ENCODE measurements around the gene CLEC14A.

CLEC14A gene

DNA sequence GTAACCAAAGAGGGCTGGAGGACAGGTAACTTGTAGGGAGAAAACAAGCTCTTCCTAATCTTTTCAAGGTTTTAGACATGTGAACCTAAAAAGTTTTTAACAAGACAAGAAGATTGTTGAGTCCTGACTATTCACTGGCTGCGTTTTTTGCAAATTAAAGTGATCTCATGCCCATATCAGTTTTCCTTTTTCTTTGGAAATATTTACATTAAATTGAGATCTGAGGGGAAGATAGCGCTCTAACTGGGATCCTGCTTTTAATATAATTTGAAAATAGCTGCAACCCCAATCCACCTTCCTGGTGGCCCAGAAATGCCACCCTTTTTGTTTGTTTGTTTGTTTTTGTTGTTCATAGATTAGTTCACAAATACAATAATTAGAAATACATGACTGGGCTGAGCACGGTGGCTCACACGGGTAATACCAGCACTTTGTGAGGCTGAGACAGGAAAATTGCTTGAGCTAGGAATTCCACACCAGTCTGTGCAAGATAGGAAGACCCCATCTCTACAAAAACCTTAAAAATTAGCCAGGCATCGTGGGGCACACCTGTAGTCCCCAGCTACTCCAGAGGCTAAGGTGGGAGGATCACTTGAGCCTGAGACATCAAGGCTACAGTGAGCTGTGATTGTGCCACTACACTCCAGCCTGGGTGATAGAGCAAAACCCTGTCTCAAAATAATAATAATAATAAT is 50.6 kb downstream of the CLEC14A start:
- TF ChIP-seq, protein P1, sequence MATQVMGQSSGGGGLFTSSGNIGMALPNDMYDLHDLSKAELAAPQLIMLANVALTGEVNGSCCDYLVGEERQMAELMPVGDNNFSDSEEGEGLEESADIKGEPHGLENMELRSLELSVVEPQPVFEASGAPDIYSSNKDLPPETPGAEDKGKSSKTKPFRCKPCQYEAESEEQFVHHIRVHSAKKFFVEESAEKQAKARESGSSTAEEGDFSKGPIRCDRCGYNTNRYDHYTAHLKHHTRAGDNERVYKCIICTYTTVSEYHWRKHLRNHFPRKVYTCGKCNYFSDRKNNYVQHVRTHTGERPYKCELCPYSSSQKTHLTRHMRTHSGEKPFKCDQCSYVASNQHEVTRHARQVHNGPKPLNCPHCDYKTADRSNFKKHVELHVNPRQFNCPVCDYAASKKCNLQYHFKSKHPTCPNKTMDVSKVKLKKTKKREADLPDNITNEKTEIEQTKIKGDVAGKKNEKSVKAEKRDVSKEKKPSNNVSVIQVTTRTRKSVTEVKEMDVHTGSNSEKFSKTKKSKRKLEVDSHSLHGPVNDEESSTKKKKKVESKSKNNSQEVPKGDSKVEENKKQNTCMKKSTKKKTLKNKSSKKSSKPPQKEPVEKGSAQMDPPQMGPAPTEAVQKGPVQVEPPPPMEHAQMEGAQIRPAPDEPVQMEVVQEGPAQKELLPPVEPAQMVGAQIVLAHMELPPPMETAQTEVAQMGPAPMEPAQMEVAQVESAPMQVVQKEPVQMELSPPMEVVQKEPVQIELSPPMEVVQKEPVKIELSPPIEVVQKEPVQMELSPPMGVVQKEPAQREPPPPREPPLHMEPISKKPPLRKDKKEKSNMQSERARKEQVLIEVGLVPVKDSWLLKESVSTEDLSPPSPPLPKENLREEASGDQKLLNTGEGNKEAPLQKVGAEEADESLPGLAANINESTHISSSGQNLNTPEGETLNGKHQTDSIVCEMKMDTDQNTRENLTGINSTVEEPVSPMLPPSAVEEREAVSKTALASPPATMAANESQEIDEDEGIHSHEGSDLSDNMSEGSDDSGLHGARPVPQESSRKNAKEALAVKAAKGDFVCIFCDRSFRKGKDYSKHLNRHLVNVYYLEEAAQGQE (IDR thresholded peaks at IDR 0.05; ENCODE audit: insufficient read depth in 1 of 2, low read depth in 2 of 2, low read length in 2 of 2): no peak
- TF ChIP-seq TAF1 (IDR thresholded peaks at IDR 0.05; ENCODE audit: borderline replicate concordance, insufficient read depth, low read length) (no peak), FOXP2 (optimal IDR thresholded peaks at IDR 0.05; ENCODE audit: borderline replicate concordance, extremely low read depth, extremely low read length, insufficient read depth) (no peak), SIN3A (IDR thresholded peaks at IDR 0.05; ENCODE audit: borderline replicate concordance, insufficient read depth, low read length) (no peak), POLR2AphosphoS5 (IDR thresholded peaks at IDR 0.05; ENCODE audit: low read depth, low read length) (no peak)

DNA sequence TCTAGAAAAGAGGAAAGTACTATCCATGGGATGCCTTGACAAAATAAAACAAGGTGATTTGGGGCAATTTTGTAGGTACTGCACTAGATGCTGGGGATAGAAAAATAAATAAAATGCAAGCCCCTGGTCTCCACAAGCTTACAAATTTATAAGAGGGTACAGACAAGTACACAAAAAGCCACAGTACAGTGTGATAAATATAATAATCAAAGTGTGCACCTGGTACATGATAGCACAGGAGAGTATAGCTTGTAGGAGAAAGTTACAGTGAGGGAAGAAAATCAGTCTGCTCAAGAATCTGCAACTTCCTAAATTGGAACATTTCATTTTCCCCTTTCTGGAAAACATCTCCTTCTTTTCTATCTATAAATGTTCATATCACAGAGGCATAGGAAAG is 51.2 kb downstream of the CLEC14A start:
- TF ChIP-seq TAF1 (IDR thresholded peaks at IDR 0.05; ENCODE audit: borderline replicate concordance, insufficient read depth, low read length) (no peak), SIN3A (IDR thresholded peaks at IDR 0.05; ENCODE audit: borderline replicate concordance, insufficient read depth, low read length) (no peak), POLR2AphosphoS5 (IDR thresholded peaks at IDR 0.05; ENCODE audit: low read depth, low read length) (no peak), FOXP2 (optimal IDR thresholded peaks at IDR 0.05; ENCODE audit: borderline replicate concordance, extremely low read depth, extremely low read length, insufficient read depth) (no peak)
- TF ChIP-seq, protein P1 (IDR thresholded peaks at IDR 0.05; ENCODE audit: insufficient read depth in 1 of 2, low read depth in 2 of 2, low read length in 2 of 2): no peak
